HG03469 (cell line): ENCODE measurements around the gene RMND5B.

Source experiments
- ATAC-seq: cut with Tn5 transposase; IDR thresholded peaks from one replicate; pipeline ENCODE4 v1.9.1; 2021; ENCODE audit warnings: mild to moderate bottlenecking, moderate library complexity, moderate number of reproducible peaks; ENCODE audit not compliant: unreplicated experiment

The RMND5B gene

DNA sequence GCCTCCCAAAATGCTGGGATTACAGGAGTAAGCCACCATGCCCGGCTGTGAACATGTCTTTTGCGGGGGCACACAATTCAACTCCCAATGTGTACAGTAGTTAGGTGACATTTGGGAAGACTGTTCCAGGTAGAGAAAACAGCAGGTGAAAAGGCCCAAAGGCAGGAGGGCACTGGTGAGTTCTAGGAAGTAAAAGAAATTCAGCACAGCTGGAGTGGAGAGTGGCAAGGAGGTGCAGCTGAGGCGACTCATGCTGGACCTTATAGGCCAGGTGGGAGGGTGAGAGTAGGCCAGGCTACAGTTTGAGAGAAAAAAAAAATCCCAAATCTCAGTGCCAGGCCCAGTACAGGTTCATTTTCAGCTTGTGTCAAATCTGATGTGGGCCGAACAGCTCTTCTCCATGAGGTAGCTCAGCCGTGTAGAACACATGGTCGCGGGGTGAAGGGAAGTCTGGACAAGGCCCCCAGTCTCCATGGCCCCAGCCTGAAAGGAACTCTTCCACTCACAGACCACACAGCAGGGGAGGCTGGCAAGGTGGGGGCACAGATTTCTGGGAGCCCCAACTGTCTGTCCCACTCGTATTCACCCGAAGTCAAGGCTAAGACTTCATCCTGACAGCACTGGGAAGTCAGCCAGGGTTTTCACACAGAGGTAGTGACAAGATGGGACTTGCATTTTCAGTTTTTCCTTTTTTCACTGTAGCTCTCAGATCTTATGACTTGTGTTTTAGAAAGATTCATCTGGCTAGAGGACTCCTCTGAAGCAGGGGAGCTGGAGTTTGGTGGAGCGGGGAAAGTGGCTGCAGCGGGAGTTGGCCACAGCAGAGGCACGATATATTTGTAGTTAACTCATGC, 69.0 kb downstream of the RMND5B start:
- no peak for ATAC-seq
